ENCODE measurements around the gene CAMK2N1.
A peak's percentile ranks its signal among the peaks of the same experiment; 100 is the strongest.
"Not testable (repeated sequence)": the region's sequence is repeated elsewhere in the genome, so short reads cannot be mapped to it uniquely, and the experiment has no call there.

The CAMK2N1 gene

DNA sequence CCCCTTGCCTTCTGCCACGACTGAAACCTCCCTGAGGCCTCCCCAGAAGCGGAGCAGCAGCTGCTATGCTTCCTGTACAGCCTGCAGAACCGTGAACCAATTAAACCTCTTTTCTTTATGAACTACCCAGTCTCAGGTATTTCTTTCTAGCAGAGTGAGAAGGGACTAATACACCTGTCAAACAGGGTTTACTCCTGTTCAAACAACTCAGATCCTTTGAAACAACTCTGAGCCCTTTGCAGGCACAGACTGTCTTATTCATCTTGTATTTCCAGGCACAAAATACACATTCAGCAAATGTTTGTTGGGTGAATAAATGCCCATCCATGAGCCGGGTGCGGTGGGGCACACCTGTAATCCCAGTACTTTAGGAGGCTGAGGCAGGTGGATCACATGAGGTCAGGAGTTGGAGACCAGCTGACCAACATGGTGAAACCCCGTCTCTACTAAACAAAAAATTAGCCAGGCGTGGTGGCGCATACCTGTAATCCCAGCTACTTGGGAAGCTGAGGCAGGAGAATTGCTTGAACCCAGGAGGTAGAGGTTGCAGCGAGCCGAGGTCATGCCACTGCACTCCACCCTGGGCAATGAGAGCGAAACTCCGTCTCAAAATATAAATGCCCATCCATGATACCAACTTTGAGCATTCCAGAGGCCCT lies 10.8 kb upstream of the CAMK2N1 start:
- not testable (repeated sequence) for DNase-seq (ENCODE audit: low read depth)

DNA sequence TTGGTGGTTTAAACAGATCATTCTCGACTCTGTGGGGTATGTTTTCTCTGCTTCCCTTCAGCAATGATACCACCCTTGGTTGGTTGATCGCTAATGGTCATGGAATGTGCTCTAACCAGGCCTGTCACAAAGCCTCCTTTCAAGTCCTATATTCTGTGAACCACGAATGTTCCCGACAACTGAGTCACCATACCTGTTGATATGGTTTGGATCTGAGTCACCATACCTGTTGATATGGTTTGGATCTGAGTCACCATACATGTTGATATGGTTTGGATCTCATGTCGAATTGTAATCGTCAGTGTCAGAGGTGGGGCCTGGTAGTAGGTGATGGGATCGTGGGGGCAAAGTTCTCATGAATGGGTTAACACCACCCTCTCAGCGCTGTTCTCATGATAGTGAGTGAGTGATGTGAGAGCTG lies 10.2 kb upstream of the CAMK2N1 start:
- no peak for DNase-seq (ENCODE audit: low read depth)

DNA sequence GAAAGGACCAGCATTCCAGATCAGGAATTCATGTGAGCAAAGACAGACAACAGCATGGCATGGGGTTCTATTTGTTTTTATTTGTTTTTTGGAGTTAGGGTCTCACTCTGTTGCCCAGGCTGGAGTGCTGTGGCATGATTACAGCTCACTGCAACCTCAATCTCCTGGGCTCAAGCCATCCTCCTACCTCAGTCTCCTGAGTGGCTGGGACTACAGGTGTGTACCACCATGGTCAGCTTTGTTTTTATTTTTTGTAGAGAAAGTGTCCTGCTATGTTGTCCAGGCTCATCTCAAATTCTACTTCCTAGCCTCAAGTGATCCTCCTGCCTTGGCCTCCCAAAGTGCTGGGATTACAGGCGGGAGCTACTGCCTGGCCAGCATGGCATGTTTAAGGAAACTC lies 9.7 kb upstream of the CAMK2N1 start:
- no peak for DNase-seq (ENCODE audit: low read depth)

GRCh38 chr1:20494609-20495311 lies 8.8 kb upstream of the CAMK2N1 start:
- peak; percentile 82 for DNase-seq (ENCODE audit: low read depth)

DNA sequence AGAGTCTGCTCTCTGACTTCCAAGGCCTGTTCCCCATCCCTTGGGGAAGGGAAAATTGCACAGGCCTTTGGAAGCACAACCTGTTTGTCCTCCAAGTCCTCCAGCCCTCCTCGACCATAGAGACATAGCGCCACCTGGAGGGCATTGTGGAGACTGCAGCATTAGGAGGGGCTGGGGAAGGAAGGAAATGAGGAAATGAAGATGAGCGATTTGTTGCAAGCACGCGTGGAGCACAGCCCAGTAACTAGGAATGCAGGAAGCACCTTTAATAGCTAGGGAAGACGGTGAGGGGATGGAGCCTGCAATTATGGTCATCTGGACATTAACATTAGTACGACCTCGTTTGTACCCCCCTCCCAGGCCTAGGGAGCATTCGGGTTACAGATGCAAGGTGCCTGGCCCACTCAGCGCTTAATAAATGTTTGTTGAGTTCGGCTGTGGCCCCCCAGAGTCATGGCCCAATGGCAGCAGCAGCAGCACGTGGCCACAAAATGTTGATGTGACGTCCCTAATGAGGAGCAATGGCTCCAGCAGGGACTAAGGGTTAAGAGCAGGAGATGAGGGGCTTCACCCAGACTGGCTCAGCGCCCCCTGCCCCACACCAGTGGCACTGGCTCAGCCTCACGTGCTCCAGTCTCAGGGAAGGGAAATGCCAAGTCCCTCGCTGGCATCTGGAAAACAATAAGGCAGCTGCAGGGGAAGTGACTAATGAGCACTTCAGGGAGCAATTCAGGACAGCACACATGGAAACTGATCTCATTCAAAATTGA lies 8.0 kb upstream of the CAMK2N1 start:
- DNase-seq (ENCODE audit: low read depth), result peak; percentile 81

DNA sequence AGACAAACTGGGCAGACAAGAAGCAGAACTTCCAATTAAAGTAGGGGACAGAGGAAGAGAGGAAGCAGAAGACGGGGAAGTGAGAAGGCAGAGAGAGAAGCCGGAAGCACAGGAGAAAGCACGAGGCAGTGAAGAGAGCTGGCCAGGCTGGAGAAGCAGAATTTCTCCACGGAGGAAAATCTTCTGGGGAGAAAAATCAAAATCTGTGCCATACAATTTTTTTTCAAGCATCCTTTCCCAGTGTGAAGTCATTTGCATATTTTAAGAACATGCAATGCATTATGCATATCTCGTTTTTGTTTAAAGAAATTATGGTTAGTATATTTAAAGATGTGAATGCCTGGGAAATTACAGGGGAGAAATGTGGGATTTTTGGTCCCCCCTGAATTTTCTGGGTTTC lies 7.3 kb upstream of the CAMK2N1 start:
- DNase-seq (ENCODE audit: low read depth), result no peak

- DNase-seq (ENCODE audit: low read depth), result no peak
Measured at GRCh38 chr1:20492751-20493150, 6.7 kb upstream of the CAMK2N1 start.

DNA sequence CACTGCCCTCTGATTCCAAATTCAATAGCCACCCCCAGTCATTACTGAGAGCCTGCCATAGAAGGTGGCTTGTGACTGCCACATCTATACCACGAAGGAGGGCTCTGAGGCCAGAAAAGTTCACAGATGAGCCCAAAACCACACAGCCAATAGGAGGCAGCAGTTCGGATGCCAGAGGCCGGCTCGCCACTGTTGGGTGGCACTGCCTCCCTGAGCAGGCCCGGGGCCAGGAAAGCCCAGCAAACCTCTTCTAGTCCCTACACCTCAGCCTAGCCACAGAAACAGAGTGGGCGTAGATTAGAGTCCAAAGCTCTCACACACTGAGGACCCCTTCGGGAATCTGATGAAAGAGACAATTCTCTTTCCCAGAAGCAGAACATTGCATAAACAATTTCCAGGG lies 5.9 kb upstream of the CAMK2N1 start:
- DNase-seq (ENCODE audit: low read depth), result no peak

- DNase-seq (ENCODE audit: low read depth), result no peak
Measured at GRCh38 chr1:20491178-20491577, 5.2 kb upstream of the CAMK2N1 start.

- DNase-seq (ENCODE audit: low read depth), result no peak
Measured at GRCh38 chr1:20487236-20487590, 1.2 kb upstream of the CAMK2N1 start.

- no peak for DNase-seq (ENCODE audit: low read depth)
Measured at GRCh38 chr1:20486457-20487235, 636 bp upstream of the CAMK2N1 start.

GRCh38 chr1:20484519-20485462 lies 1.2 kb downstream of the CAMK2N1 start:
- no peak for DNase-seq (ENCODE audit: low read depth)

DNA sequence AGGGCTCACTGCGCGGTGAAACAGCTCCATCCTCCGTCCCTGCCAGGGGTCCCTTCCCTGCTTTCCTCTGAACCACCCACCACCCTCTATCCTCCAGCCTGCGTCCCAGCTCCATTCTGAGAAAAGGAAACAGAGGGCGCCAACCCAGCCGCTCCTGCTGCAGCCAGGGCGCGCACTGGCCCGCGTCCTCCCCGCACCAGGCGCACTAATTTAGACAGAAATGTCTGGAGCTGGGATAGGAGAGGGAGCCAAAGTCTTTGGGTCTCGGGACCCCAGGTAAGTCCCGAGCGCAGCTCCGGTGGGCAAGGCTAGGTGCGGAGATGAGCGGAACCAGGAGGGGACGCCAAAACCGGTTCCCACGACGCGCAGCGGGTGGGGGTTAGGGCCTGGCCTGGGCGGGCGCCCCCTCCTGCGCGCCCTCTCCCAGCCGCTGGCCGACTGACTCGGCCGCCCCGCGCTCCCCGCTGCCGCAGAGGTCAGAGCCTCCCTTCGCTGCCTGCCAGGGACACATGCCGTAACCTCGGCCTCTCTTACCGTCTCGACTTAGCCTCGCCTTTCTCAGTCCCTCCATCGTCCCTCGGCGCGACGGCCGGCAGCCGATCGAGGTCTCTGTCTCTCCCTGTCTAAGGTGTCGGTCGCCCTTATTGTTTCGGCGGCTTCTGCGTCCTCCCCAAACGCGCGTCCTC lies 2.0 kb downstream of the CAMK2N1 start:
- no peak for DNase-seq (ENCODE audit: low read depth)

GRCh38 chr1:20483098-20483832 lies 2.7 kb downstream of the CAMK2N1 start:
- no peak for DNase-seq (ENCODE audit: low read depth)

GRCh38 chr1:20481643-20482498 lies 4.1 kb downstream of the CAMK2N1 start:
- no peak for DNase-seq (ENCODE audit: low read depth)

GRCh38 chr1:20480951-20481617 lies 4.9 kb downstream of the CAMK2N1 start:
- no peak for DNase-seq (ENCODE audit: low read depth)

GRCh38 chr1:20480243-20480944 lies 5.6 kb downstream of the CAMK2N1 start:
- DNase-seq (ENCODE audit: low read depth), result no peak

GRCh38 chr1:20479840-20480239 lies 6.2 kb downstream of the CAMK2N1 start:
- DNase-seq (ENCODE audit: low read depth), result no peak
